MCF 10A (cell line): ENCODE data around the gene SURF4. TPM values are rescaled to one million over a fixed set of nuclear protein-coding genes. Genes with fewer than 3 reads are reported as not detected.

ENCODE experiments used
- BruUV-seq: library from RNA; stranded (reverse); fragments of 400-500 nt; replicated peaks from 2 replicates; lab custom pipeline; 2021; lab: Mats Ljungman, UMichigan
- CTCF ChIA-PET: fragments of 300-600 bp; sonication (Branson Sonifier 250); formaldehyde crosslinking; extraction: SDS; loops from one replicate; lab custom pipeline; 2021; ENCODE audit warnings: antibody characterized with exemption, inconsistent platforms; lab: Yijun Ruan, JAX
- POLR2A ChIA-PET: fragments of 300-600, 350-650 bp; sonication (Branson Sonifier 250); formaldehyde crosslinking; extraction: SDS; loops from one replicate; lab custom pipeline; 2020; ENCODE audit warnings: antibody characterized with exemption, inconsistent platforms; lab: Yijun Ruan, JAX
- DNase-seq: peaks from one replicate; pipeline ENCODE4 v3.0.0-alpha.2; 2018; ENCODE audit not compliant: unreplicated experiment
- H3K27ac Mint-ChIP-seq: one replicate; pipeline ENCODE4 v1.8.0; 2022; ENCODE audit warnings: mild to moderate bottlenecking, low read depth, mixed read lengths; ENCODE audit not compliant: unreplicated experiment
- H3K27me3 Mint-ChIP-seq: one replicate; pipeline ENCODE4 v1.8.0; 2022; ENCODE audit warnings: mixed read lengths; ENCODE audit not compliant: insufficient read depth, unreplicated experiment
- H3K36me3 Mint-ChIP-seq: one replicate; pipeline ENCODE4 v1.8.0; 2022; ENCODE audit warnings: mild to moderate bottlenecking, moderate library complexity, mixed read lengths; ENCODE audit not compliant: insufficient read depth, unreplicated experiment
- H3K4me1 Mint-ChIP-seq: one replicate; pipeline ENCODE4 v1.8.0; 2022; ENCODE audit warnings: mixed read lengths; ENCODE audit not compliant: insufficient read depth, unreplicated experiment
- H3K4me3 Mint-ChIP-seq: one replicate; pipeline ENCODE4 v1.8.0; 2022; ENCODE audit warnings: mild to moderate bottlenecking, moderate library complexity, mixed read lengths; ENCODE audit not compliant: unreplicated experiment
- H3K9me3 Mint-ChIP-seq: one replicate; pipeline ENCODE4 v1.8.0; 2022; ENCODE audit warnings: mixed read lengths; ENCODE audit not compliant: unreplicated experiment
- CTCF ChIP-seq: fragments of 200-600 bp; IDR thresholded peaks from one replicate; pipeline ENCODE4 v1.8.0; 2022; ENCODE audit warnings: antibody characterized with exemption, mild to moderate bottlenecking; ENCODE audit not compliant: unreplicated experiment
- intact Hi-C: fragments of 100-400 bp; cut with micrococcal nuclease; formaldehyde crosslinking; loops from 2 replicates; pipeline ENCODE4 v1.14.1; 2022
- total RNA-seq: library from RNA; stranded (reverse); gene quantifications from 2 replicates; pipeline ENCODE4 v1.2.3, GENCODE V29; 2022

The SURF4 gene
- total RNA-seq, 1 experiment from 2014 or later: 198 TPM

GRCh38 chr9:133334161-133334560 is 41.7 kb downstream of the SURF4 start:
- TF ChIP-seq CTCF: no peak
- intact Hi-C loops: no loop called here
- BruUV-seq: no TSS peak
- Mint-ChIP-seq H3K9me3 (no peaks in the 10 kb centered on the region), H3K27me3 (no peaks in the 10 kb centered on the region), H3K27ac (no peak overlapping the region), H3K4me3 (peak overlapping the region; percentile 93), H3K4me1 (peaks cover 6% of the 10 kb centered on the region), H3K36me3 (peaks cover 51% of the 10 kb centered on the region)
- ChIA-PET CTCF (interaction anchor here (0.9 to 5.1 kb wide), 3 partner anchors 33 to 156 kb away, joined by 3 to 72 read pairs (median 3); no protein-coding TSS in a partner anchor), POLR2A (interaction anchor here (0.9 to 2.6 kb wide), 4 partner anchors 13 to 148 kb away, joined by 4 to 33 read pairs (median 6); partner anchors contain the start of genes MED22, RPL7A, SURF1 and SURF2)
- DNase-seq: no peak

- Mint-ChIP-seq H3K4me1 (peaks cover 11% of the 10 kb centered on the region), H3K27me3 (no peaks in the 10 kb centered on the region), H3K36me3 (peaks cover 45% of the 10 kb centered on the region), H3K27ac (no peak overlapping the region), H3K9me3 (no peaks in the 10 kb centered on the region), H3K4me3 (peak overlapping the region; percentile 93)
- intact Hi-C loops: no loop called here
- TF ChIP-seq CTCF: no peak
- no TSS peak for BruUV-seq
- POLR2A ChIA-PET: interaction anchor here (0.9 to 2.6 kb wide), 3 partner anchors 14 to 22 kb away, joined by 4 to 33 read pairs (median 9); partner anchors contain the start of genes MED22, RPL7A, SURF1 and SURF2
- DNase-seq: no peak
- CTCF ChIA-PET: interaction anchor here (0.9 to 5.1 kb wide), 2 partner anchors 147 to 156 kb away, joined by 3 to 72 read pairs; no protein-coding TSS in a partner anchor
Observed at GRCh38 chr9:133333566-133333965, 42.3 kb downstream of the SURF4 start.

DNA sequence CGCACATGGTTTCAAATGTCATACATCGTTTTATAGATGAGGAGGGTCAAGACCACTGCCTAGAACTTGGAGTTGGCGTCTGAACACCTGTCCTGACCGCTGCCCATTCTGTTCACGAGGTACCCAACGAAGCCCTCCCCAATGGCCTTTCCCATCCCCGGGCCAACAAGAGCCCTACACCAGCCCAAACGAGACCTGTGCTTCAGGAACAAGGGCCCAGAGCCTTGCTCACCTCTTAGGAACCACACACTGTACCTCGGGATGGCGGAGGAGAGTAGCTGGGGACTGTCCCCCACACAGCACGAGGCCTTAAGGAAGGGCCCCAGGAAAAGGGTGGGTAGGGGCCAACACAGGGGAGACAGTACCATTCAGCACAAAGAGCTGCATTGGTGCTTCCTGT is 42.8 kb downstream of the SURF4 start:
- intact Hi-C loops: no loop called here
- no peak for DNase-seq
- Mint-ChIP-seq H3K4me1 (peaks cover 11% of the 10 kb centered on the region), H3K36me3 (peaks cover 45% of the 10 kb centered on the region), H3K4me3 (no peak overlapping the region), H3K27me3 (no peaks in the 10 kb centered on the region), H3K27ac (no peak overlapping the region), H3K9me3 (no peaks in the 10 kb centered on the region)
- POLR2A ChIA-PET: interaction anchor here (0.8 kb wide), 1 partner anchor 85 kb away, joined by 3 read pairs; the partner anchor contains the start of gene REXO4
- TF ChIP-seq CTCF: no peak
- CTCF ChIA-PET: interaction anchor here (5.1 kb wide), 1 partner anchor 147 kb away, joined by 72 read pairs; no protein-coding TSS in a partner anchor
- no TSS peak for BruUV-seq

GRCh38 chr9:133332381-133332730 is 43.5 kb downstream of the SURF4 start:
- intact Hi-C loops: no loop called here
- no peak overlapping the region for H3K4me3 Mint-ChIP-seq
- BruUV-seq: no TSS peak
- peaks cover 11% of the 10 kb centered on the region for H3K4me1 Mint-ChIP-seq
- POLR2A ChIA-PET: interaction anchor here (0.8 kb wide), 1 partner anchor 86 kb away, joined by 3 read pairs; the partner anchor contains the start of gene REXO4
- CTCF ChIA-PET: interaction anchor here (2.9 to 5.1 kb wide), 2 partner anchors 146 to 152 kb away, joined by 12 to 72 read pairs; no protein-coding TSS in a partner anchor
- DNase-seq: no peak
- no peak overlapping the region for H3K27ac Mint-ChIP-seq
- no peak for TF ChIP-seq CTCF
- H3K9me3 Mint-ChIP-seq: no peaks in the 10 kb centered on the region
- H3K36me3 Mint-ChIP-seq: peaks cover 45% of the 10 kb centered on the region
- no peaks in the 10 kb centered on the region for H3K27me3 Mint-ChIP-seq
